GM19372 (cell line): Measurements from ENCODE around the gene LYAR.

Source experiments
- ATAC-seq: cut with Tn5 transposase; IDR thresholded peaks from one replicate; pipeline ENCODE4 v1.9.1; 2021; ENCODE audit warnings: mild to moderate bottlenecking, low read depth, moderate library complexity; ENCODE audit not compliant: unreplicated experiment

LYAR gene

DNA sequence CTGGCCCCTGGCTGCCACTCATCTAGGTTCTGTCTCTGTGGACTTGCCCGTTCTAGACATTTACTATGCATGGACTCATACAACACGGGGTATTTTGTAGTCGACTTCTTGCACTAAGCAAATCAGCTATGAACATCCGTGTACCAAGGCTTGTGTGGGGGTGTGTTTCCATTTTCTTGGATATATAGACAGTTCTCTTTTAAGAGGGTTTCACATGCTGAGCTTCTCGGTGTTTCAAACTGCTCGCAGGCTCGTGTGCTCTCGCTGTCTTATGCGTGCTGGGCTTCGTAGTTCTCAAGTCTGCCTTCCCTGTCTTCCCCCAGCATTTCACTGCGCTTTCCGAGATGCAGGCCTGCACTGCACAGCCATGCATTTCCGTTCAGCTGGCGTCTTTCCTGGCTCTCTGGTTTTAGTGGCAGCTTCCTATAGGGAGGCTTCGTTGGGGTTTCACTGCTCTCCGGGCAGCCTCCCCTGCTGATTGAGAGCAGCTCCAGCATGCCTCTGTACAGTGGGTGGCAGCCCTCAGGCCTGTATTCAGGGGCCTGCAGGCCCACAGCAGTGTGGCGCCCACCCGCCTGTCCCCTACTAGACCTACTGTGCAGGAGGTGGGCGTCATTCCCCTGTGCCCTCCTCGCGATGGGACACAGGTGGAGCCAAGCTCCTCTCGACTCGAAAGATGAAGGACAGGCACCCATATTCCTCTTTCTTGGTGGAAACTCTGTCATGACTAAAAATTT lies 27.7 kb upstream of the LYAR start:
- ATAC-seq = no peak

DNA sequence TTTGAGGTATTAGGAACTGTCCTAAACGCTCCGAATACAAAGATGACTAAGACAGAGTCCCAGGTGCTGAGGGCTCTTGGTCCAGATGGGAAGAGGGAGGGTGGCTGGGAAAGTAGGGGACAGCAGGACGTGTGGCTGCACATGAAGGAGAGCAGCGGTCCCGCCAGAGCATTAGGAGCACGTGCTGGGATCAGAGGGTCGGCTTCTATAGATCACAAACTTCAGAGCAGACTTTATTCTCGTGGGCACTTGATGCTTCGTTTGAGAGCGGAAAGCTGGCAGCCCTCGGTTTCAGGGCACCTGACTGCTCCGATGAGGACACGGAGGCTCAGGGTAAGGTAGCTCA lies 26.2 kb upstream of the LYAR start:
- no peak for ATAC-seq

- no peak for ATAC-seq
These were observed 25.7 kb upstream of the LYAR start for GRCh38 chr4:4315461-4316149.

GRCh38 chr4:4311193-4311592 lies 21.2 kb upstream of the LYAR start:
- ATAC-seq = no peak

DNA sequence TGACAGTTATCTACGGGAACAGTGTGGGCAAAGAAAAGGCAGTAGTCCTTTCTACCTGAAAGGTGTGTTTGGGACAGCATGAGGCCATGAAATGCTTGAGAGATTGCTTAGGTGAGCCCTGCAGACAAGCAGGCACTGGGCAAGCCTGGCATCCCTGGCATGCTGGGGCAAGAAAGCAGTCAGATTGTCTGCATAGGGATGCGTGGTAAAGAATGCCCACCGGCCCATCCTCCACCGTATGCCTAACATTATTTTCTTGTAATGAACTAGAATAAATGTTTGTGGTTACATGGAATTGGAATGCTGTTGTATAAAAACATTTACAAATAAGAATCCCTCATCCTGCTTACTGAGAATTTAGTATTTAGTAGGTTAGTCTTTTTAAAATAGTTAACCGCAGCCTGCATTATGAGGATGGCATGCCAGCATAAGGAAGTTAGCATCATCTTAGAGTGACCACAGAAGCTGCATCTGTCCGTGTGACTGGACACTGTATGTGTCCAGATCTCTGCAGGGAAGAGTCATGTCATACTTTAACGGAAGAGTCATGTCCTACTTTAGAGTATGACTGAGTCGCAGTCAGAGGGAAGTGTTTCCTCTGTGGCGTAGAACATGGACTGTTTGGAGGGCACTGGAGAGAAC lies 19.0 kb upstream of the LYAR start:
- ATAC-seq = no peak

GRCh38 chr4:4306920-4307319 lies 17.0 kb upstream of the LYAR start:
- no peak for ATAC-seq

- no peak for ATAC-seq
These were observed 12.5 kb upstream of the LYAR start for GRCh38 chr4:4302416-4302815.

DNA sequence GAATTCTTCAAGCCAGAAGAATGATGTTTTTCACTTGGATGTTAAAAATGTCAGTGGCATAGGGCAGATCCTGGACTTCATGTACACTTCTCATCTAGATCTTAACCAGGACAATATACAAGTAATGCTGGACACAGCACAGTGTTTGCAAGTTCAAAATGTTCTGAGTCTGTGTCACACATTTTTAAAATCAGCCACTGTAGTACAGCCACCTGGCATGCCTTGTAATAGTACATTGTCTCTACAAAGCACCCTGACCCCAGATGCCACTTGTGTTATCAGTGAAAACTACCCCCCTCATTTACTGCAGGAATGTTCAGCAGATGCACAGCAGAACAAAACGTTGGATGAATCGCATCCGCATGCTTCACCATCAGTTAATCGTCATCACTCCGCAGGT lies 12.0 kb upstream of the LYAR start:
- no peak for ATAC-seq

DNA sequence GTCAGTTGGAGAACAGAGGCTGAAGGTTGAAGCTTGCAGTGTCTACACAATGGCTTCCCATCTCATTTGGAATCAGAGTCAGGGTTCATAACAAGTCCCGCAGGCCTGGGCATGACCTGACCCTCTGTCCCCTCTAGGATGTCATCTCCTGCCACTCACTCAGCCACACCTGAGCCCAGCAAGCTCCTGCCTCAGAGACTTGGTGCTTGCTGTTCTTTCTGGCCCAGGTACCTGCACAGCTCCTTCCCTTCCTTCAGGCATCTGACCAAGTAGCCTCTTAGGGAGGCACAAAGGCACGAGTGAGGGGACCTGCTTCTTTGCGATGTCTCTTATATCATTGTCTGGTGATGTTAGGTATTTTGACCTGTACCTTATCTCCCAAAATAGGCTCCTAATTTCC lies 9.1 kb upstream of the LYAR start:
- no peak for ATAC-seq

GRCh38 chr4:4296283-4296846 lies 6.4 kb upstream of the LYAR start:
- no peak for ATAC-seq

GRCh38 chr4:4293279-4293678 lies 3.3 kb upstream of the LYAR start:
- no peak for ATAC-seq

- peak; percentile 10 for ATAC-seq
These were observed 385 bp downstream of the LYAR start for GRCh38 chr4:4289597-4289940.

GRCh38 chr4:4289055-4289454 lies 899 bp downstream of the LYAR start:
- no peak for ATAC-seq

GRCh38 chr4:4288098-4288497 lies 1.9 kb downstream of the LYAR start:
- no peak for ATAC-seq

- no peak for ATAC-seq
These were observed 4.9 kb downstream of the LYAR start for GRCh38 chr4:4284827-4285618.

- ATAC-seq = no peak
These were observed 8.2 kb downstream of the LYAR start for GRCh38 chr4:4281787-4282186.

GRCh38 chr4:4277531-4277930 lies 12.4 kb downstream of the LYAR start:
- no peak for ATAC-seq

DNA sequence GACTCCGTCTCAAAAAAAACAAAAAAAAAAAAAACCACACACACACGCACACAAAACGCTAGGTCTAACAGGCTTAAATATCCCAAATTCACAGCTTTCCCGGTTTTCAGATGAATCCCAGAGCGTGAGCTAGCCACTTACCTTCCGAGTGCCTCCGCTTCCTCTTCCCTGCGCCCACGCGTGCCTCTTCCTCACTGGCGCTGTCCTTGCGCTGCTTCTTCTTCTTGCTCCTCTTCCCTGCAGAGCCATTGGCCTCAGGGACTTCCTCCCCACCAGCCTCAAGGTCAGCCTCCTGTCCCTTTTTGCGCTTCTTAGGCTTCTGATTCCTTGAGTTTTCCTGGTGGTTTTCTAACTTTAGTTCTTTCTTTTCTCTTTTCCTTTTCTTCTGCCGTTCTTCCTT lies 15.7 kb downstream of the LYAR start:
- no peak for ATAC-seq

GRCh38 chr4:4271912-4272311 lies 18.0 kb downstream of the LYAR start:
- no peak for ATAC-seq

DNA sequence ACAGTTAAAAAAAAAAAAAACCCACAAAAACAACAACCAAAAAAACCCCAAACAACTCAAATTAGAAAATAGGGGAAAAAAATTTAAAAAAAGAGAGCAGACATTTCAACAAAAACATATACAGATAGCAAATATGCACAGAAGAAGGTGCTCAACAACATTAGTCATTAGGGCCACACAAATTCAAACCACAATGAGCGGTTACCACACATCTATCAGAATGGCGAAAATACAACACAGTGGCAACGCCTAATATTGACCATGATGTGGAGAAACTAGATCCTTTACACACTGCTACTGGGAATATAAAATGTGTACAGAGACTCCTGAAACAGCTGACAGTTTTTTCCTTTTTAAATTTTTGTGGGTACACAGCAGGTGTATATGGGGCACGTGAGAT lies 19.4 kb downstream of the LYAR start:
- ATAC-seq = no peak

DNA sequence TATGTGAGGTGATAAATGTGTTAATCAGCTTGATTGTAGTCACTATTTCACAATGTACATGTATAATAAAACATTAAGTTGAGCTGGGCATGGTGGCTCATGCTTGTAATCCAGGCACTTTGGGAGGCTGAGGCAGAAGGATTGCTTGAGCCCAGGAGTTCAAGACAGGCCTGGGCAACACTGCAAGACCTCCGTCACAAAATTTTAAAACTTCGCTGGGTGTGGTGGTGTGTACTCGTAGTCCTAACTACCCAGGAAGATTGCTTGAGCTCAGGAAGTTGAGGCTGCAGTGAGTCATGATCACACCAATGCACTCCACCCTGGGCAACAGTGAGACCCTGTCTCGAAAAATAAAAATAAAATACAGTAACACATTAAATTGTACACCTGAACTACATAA lies 20.1 kb downstream of the LYAR start:
- ATAC-seq = no peak
